Hepatocyte (in vitro differentiated cells): ENCODE data around the gene TXNDC5.

Experiments
- CTCF ChIP-seq: fragments of 200-600 bp; sonication (generic); IDR thresholded peaks from 2 replicates; pipeline ENCODE4 v1.5.1; 2016; ENCODE audit warnings: antibody characterized with exemption, mild to moderate bottlenecking; ENCODE audit not compliant: poor library complexity
- EZH2 ChIP-seq: fragments of 200-600 bp; sonication (generic); IDR thresholded peaks from 2 replicates; pipeline ENCODE4 v1.6.1; 2016; ENCODE audit warnings: antibody characterized with exemption, mild to moderate bottlenecking, borderline replicate concordance
- EZH2phosphoT487 ChIP-seq: fragments of 200-600 bp; sonication (generic); IDR thresholded peaks from one replicate; pipeline ENCODE4 v1.6.1; 2018; ENCODE audit warnings: antibody characterized with exemption, mild to moderate bottlenecking, low read depth, moderate library complexity; ENCODE audit not compliant: unreplicated experiment, severe bottlenecking

GRCh38 chr6:7910654-7911344, at the start of gene TXNDC5:
- TF ChIP-seq CTCF = no peak
- no peak for TF ChIP-seq EZH2
- no peak for TF ChIP-seq EZH2phosphoT487
